Activated naive CD8-positive, alpha-beta T cell treated with anti-CD3 and anti-CD28 coated beads, Interleukin-2, amount 50 U/mL, for 24 hours (primary cell): ENCODE data around the gene DYNLT1.
"Not testable (repeated sequence)": the region's sequence is repeated elsewhere in the genome, so short reads cannot be mapped to it uniquely, and the experiment has no call there.

Source experiments
- ATAC-seq: fragments of 150-1000 bp; cut with Tn5 transposase; one replicate; pipeline ENCODE4 v1.10.0; 2021
- DNase-seq: peaks from one replicate; pipeline ENCODE4 v3.0.0; 2021
- H3K27ac Mint-ChIP-seq: one replicate; pipeline ENCODE4 v1.8.0; 2021; ENCODE audit warnings: mild to moderate bottlenecking, mixed read lengths
- H3K27me3 Mint-ChIP-seq: one replicate; pipeline ENCODE4 v1.8.0; 2021; ENCODE audit warnings: mixed read lengths
- H3K36me3 Mint-ChIP-seq: one replicate; pipeline ENCODE4 v1.8.0; 2021; ENCODE audit warnings: low read depth, mixed read lengths
- H3K4me1 Mint-ChIP-seq: one replicate; pipeline ENCODE4 v1.8.0; 2021; ENCODE audit warnings: mixed read lengths
- H3K4me3 Mint-ChIP-seq: one replicate; pipeline ENCODE4 v1.8.0; 2021; ENCODE audit warnings: mild to moderate bottlenecking, moderate library complexity, mixed read lengths
- H3K9me3 Mint-ChIP-seq: one replicate; pipeline ENCODE4 v1.8.0; 2021; ENCODE audit warnings: mixed read lengths

DYNLT1 gene

GRCh38 chr6:158638324-158638854 is 6.2 kb downstream of the DYNLT1 start:
- peaks cover 65% of the 10 kb centered on the region for H3K36me3 Mint-ChIP-seq
- H3K4me3 Mint-ChIP-seq: no peak overlapping the region
- no peaks in the 10 kb centered on the region for H3K27me3 Mint-ChIP-seq

GRCh38 chr6:158636778-158637177 is 7.8 kb downstream of the DYNLT1 start:
- Mint-ChIP-seq H3K4me3 (no peak overlapping the region), H3K4me1 (peaks cover 60% of the 10 kb centered on the region), H3K36me3 (peaks cover 59% of the 10 kb centered on the region), H3K27me3 (no peaks in the 10 kb centered on the region), H3K27ac (peak overlapping the region; percentile 20), H3K9me3 (no peaks in the 10 kb centered on the region)
- ATAC-seq (no peak), DNase-seq (no peak)

More at GRCh38 chr6:158638324-158638854, 6.2 kb downstream of the DYNLT1 start:
- Mint-ChIP-seq H3K9me3 (no peaks in the 10 kb centered on the region), H3K4me1 (peaks cover 71% of the 10 kb centered on the region), H3K27ac (no peak overlapping the region)
- ATAC-seq (no peak), DNase-seq (no peak)

GRCh38 chr6:158635427-158636073 is 9.0 kb downstream of the DYNLT1 start:
- no peak for DNase-seq
- no peaks in the 10 kb centered on the region for H3K27me3 Mint-ChIP-seq
- H3K4me1 Mint-ChIP-seq: peaks cover 52% of the 10 kb centered on the region
- ATAC-seq: no peak
- H3K36me3 Mint-ChIP-seq: peaks cover 60% of the 10 kb centered on the region
- H3K27ac Mint-ChIP-seq: peak overlapping the region; percentile 69
- no peak overlapping the region for H3K4me3 Mint-ChIP-seq
- no peaks in the 10 kb centered on the region for H3K9me3 Mint-ChIP-seq

DNA sequence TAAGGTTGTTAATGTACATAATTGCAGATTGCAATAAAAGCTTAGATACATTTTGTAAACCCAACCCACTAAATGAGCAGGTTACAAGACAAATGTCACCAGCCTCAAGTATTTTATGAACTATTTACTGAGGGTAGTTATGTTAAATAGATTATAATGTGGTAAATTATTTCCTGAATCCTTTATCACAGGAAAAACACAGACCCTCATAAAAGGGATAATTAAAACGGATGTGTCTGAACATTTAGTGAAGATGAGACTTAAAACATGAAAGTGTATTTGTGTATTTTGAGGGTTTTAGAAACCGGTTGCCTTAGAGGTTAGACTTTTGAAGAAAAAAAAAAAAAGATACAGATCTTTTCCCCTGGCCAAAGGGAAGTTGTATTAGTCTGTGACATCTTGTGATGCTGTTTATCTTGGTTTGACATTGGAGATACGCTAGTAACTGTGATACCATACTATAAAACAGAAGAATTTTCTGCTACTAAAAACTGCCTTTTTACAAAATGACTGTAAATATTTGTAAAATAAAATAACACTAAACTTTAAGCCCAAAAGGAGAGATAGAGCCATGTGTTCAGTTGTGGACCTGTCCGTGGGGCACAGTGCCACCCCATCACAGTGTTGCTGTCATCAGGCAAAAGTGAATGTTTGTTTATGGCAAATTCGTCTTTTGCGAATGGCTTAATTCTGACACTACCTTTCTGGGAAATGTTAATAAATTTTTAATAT is 9.7 kb downstream of the DYNLT1 start:
- H3K27ac Mint-ChIP-seq: peak overlapping the region; percentile 69
- no peaks in the 10 kb centered on the region for H3K9me3 Mint-ChIP-seq
- no peaks in the 10 kb centered on the region for H3K27me3 Mint-ChIP-seq
- no peak overlapping the region for H3K4me3 Mint-ChIP-seq
- DNase-seq (no peak), ATAC-seq (no peak)
- H3K4me1 Mint-ChIP-seq: peaks cover 47% of the 10 kb centered on the region
- peaks cover 57% of the 10 kb centered on the region for H3K36me3 Mint-ChIP-seq

DNA sequence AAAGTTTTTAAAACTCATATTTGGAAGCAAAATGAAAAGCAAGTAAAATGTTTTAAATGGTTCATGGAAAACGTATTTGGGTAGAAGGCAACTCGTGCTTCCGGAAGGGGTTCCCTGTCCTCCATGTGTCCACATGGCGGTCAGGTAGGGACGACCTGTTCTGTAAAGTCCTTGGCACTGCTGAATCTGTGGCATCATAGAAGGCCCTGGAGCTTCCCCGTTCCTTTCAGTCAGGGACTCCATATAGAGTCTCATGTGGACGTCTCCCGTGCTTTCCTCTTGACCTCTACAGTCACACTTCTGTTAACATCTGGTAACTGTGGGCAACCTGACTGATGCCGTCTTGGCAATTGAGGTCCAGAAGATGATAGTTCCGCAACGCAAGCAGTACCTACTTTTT is 11.4 kb downstream of the DYNLT1 start:
- ATAC-seq (no peak), DNase-seq (no peak)
- Mint-ChIP-seq H3K4me3 (no peak overlapping the region), H3K4me1 (peaks cover 36% of the 10 kb centered on the region), H3K9me3 (no peaks in the 10 kb centered on the region), H3K27ac (peak overlapping the region; percentile 62), H3K27me3 (no peaks in the 10 kb centered on the region), H3K36me3 (peaks cover 55% of the 10 kb centered on the region)

DNA sequence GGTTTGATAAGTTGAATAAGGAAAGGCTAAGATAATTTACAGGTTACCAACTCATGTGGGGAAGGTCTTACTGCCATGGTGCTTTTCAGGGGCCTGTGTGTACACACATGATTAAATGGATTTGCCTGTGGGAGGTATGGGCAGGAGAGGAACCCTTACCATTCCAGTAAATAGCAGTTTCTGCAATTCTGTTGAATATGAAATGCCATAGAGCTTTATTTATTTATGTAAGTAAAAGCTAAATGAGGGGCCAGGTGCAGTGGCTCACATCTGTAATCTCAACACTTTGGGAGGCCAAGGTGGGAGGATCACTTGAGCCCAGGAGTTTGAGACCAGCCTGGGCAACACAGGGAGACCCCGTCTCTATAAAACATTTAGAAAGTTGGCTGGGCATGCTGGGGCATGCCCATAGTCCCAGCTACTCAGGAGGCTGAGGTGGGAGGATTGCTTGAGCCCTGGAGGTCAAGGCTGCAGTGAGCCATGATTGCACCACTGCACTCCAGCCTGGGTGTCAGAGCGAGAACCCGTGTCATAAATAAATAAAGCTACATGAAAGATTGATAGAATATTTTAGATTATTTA is 11.9 kb downstream of the DYNLT1 start:
- peak overlapping the region; percentile 77 for H3K27ac Mint-ChIP-seq
- H3K36me3 Mint-ChIP-seq: peaks cover 59% of the 10 kb centered on the region
- not testable (repeated sequence) for ATAC-seq, H3K9me3 Mint-ChIP-seq, H3K4me3 Mint-ChIP-seq, DNase-seq, H3K27me3 Mint-ChIP-seq
- peaks cover 36% of the 10 kb centered on the region for H3K4me1 Mint-ChIP-seq

GRCh38 chr6:158631678-158632537 is 12.6 kb downstream of the DYNLT1 start:
- Mint-ChIP-seq H3K9me3 (no peaks in the 10 kb centered on the region), H3K4me1 (peaks cover 33% of the 10 kb centered on the region), H3K4me3 (no peak overlapping the region), H3K27ac (peak overlapping the region; percentile 77), H3K36me3 (peaks cover 58% of the 10 kb centered on the region), H3K27me3 (no peaks in the 10 kb centered on the region)
- ATAC-seq (no peak), DNase-seq (no peak)

- peaks cover 55% of the 10 kb centered on the region for H3K36me3 Mint-ChIP-seq
- DNase-seq: no peak
Measured at GRCh38 chr6:158630938-158631616, 13.5 kb downstream of the DYNLT1 start.

GRCh38 chr6:158629367-158630221 is 14.9 kb downstream of the DYNLT1 start:
- no peaks in the 10 kb centered on the region for H3K9me3 Mint-ChIP-seq
- no peak overlapping the region for H3K4me3 Mint-ChIP-seq
- DNase-seq: no peak

More at GRCh38 chr6:158630938-158631616, 13.5 kb downstream of the DYNLT1 start:
- Mint-ChIP-seq H3K4me1 (peaks cover 25% of the 10 kb centered on the region), H3K27ac (peak overlapping the region; percentile 21), H3K4me3 (no peak overlapping the region), H3K9me3 (no peaks in the 10 kb centered on the region), H3K27me3 (no peaks in the 10 kb centered on the region)
- ATAC-seq: no peak

GRCh38 chr6:158628542-158628941 is 16.0 kb downstream of the DYNLT1 start:
- Mint-ChIP-seq H3K27me3 (no peaks in the 10 kb centered on the region), H3K36me3 (peaks cover 55% of the 10 kb centered on the region), H3K27ac (no peak overlapping the region), H3K9me3 (no peaks in the 10 kb centered on the region), H3K4me1 (peaks cover 12% of the 10 kb centered on the region), H3K4me3 (no peak overlapping the region)
- ATAC-seq (no peak), DNase-seq (no peak)

More at GRCh38 chr6:158629367-158630221, 14.9 kb downstream of the DYNLT1 start:
- Mint-ChIP-seq H3K4me1 (peaks cover 12% of the 10 kb centered on the region), H3K27me3 (no peaks in the 10 kb centered on the region), H3K27ac (peak overlapping the region; percentile 63), H3K36me3 (peaks cover 50% of the 10 kb centered on the region)
- no peak for ATAC-seq

DNA sequence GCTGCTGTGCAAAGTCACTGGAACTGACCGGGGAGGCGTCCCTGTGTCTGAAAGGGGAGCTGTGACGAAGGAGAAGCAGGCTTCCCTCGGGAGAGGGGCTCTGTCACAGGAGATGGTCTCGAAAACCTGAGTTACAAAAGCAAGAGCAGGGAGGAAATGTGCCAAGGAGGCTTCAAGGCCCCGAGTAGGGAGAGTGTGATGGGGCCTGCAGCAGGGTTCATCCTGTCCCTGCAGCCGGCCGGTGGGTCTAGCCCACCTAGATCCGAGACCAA is 16.7 kb downstream of the DYNLT1 start:
- no peak for DNase-seq
- Mint-ChIP-seq H3K9me3 (no peaks in the 10 kb centered on the region), H3K36me3 (peaks cover 52% of the 10 kb centered on the region), H3K27me3 (no peaks in the 10 kb centered on the region), H3K4me3 (no peak overlapping the region), H3K27ac (no peak overlapping the region), H3K4me1 (peaks cover 12% of the 10 kb centered on the region)
- ATAC-seq: no peak

DNA sequence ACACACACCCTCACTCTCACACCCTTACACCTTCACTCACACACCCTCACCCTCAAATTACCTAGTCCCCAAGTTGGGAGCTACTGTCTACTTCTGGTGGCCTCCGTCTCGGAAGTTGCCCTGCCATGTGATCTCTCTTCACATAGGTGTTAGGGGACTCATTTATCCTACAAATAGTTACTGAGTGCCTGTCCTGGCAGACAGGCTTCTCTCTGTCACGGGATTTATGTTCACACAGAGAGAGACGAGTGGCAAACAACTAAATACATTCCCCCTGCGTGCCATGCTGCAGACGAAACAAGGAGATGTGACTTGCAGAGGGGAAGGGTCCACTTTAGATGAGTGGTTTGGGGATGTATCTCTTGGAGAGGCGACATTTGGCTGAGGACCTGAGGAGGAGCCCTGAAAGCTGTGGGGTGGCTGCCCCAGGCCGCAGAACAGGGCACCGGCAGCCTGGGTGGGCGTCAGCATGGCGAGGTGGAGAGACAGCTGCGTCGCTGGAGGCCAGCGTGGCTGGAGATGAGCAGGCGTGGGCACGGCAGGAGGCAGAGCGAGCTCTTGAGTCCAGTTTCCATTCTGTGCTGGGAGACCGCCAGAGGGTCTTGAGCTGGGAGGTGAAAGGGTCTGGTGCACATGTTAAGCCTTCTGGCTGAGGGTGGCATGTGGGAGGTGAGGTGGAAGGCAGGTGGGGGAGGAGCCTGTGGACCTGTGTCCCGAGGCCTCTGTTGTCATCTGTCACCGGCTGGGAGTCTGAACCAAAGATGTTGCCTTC is 17.2 kb downstream of the DYNLT1 start:
- Mint-ChIP-seq H3K27ac (peak overlapping the region; percentile 10), H3K4me1 (peaks cover 12% of the 10 kb centered on the region), H3K27me3 (no peaks in the 10 kb centered on the region), H3K36me3 (peaks cover 51% of the 10 kb centered on the region), H3K4me3 (no peak overlapping the region), H3K9me3 (no peaks in the 10 kb centered on the region)
- ATAC-seq: no peak
- DNase-seq: no peak
